ENCODE measurements around the gene KDM3B.

GRCh38 chr5:138464388-138465260, 112.1 kb downstream of the KDM3B start:
- no peak for TF ChIP-seq CTCF (conservative IDR thresholded peaks at IDR 0.05 in 1 of 2, IDR thresholded peaks at IDR 0.05 in 1 of 2; ENCODE audit: extremely low read depth in 1 of 2, insufficient read depth in 1 of 2, low read depth in 1 of 2, low read length in 2 of 2)
- peak; percentile 87 for TF ChIP-seq EZH2 (IDR thresholded peaks at IDR 0.05; ENCODE audit: borderline replicate concordance, low read length)

All from mammary epithelial cell (primary cell).